ENCODE measurements around the gene CST9.

Gene CST9

GRCh38 chr20:23605867-23606651 is at the start of gene CST9:
Gene CST9 (minus strand): TSS chr20:23605917. CDS start chr20:23605864, 53 bp downstream.
- DNase-seq = no peak

- DNase-seq = no peak
Observed at GRCh38 chr20:23654717-23655116, 49.0 kb upstream of the CST9 start.

GRCh38 chr20:23654000-23654399 is 48.3 kb upstream of the CST9 start:
- peak in 1 of 2 donors; percentile 9 for DNase-seq

GRCh38 chr20:23653400-23653938 is 47.8 kb upstream of the CST9 start:
- DNase-seq = peak in 1 of 2 donors; percentile 3

GRCh38 chr20:23652926-23653325 is 47.2 kb upstream of the CST9 start:
- peak in 1 of 2 donors; percentile 4 for DNase-seq

- no peak for DNase-seq
Observed at GRCh38 chr20:23652371-23652770, 46.7 kb upstream of the CST9 start.

GRCh38 chr20:23651117-23651516 is 45.4 kb upstream of the CST9 start:
- DNase-seq = no peak

- DNase-seq = no peak
Observed at GRCh38 chr20:23649830-23650417, 44.2 kb upstream of the CST9 start.

- DNase-seq = no peak
Observed at GRCh38 chr20:23649242-23649641, 43.5 kb upstream of the CST9 start.

GRCh38 chr20:23647346-23647745 is 41.6 kb upstream of the CST9 start:
- DNase-seq = no peak

GRCh38 chr20:23646106-23646873 is 40.6 kb upstream of the CST9 start:
- no peak for DNase-seq

- no peak for DNase-seq
Observed at GRCh38 chr20:23645575-23645974, 39.9 kb upstream of the CST9 start.

- no peak for DNase-seq
Observed at GRCh38 chr20:23644164-23644563, 38.4 kb upstream of the CST9 start.

- DNase-seq = no peak
Observed at GRCh38 chr20:23643659-23644058, 37.9 kb upstream of the CST9 start.

- DNase-seq = no peak
Observed at GRCh38 chr20:23641936-23642751, 36.4 kb upstream of the CST9 start.

- no peak for DNase-seq
Observed at GRCh38 chr20:23640671-23641667, 35.3 kb upstream of the CST9 start.

- no peak for DNase-seq
Observed at GRCh38 chr20:23640018-23640601, 34.4 kb upstream of the CST9 start.

GRCh38 chr20:23639490-23639958 is 33.8 kb upstream of the CST9 start:
- no peak for DNase-seq

GRCh38 chr20:23638309-23638708 is 32.6 kb upstream of the CST9 start:
- no peak for DNase-seq
